Measurements from ENCODE around the gene PARP3.
"Not testable (repeated sequence)": the region's sequence is repeated elsewhere in the genome, so short reads cannot be mapped to it uniquely, and the experiment has no call there.

The PARP3 gene

DNA sequence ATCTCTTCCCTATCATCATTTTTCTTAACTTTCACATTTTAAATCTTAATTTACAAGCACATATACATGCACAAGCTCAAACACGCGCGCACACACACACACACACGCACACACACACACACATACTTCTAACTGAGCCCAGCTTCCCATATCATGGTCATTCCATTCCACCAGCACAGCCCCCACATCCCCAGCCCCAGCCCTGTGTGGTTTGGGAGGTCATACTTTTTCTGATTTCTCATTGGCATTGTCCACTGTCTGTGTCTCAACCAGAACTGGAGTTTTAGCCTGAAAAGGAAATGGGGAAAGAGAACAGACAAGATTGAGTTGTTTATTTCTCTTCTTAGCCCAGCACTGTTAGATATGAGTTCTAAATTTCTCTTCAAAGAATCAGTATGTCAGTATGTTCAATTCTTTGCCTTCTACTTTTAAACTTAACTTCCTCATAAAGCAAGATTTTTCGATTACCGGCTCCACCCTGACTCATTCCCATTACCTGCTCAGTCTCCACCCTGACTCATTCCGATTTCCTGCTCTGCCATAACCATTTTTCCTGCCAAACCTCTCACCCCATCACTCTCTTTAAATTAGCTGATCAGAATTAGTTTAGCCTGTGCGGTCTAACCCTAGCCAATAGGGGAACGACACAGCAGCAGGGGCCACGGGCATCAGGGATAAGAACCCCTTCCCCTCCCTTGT, 45.4 kb upstream of the PARP3 start:
- Histone ChIP-seq H3K9ac (ENCODE audit: low read depth, low read length) (no peak overlapping the region), H3K4me2 (ENCODE audit: insufficient read depth, low read length) (no peak overlapping the region), H3K27ac (ENCODE audit: low read length) (no peak overlapping the region), H3K4me3 (ENCODE audit: low read depth in 1 of 2, low read length in 2 of 2) (no peak overlapping the region), H2AFZ (ENCODE audit: low read depth, low read length) (no peak overlapping the region), H3K4me1 (ENCODE audit: insufficient read depth, low read length) (peaks cover 13% of the 10 kb centered on the region), H4K20me1 (ENCODE audit: insufficient read depth, low read length) (no peaks in the 10 kb centered on the region), H3K79me2 (ENCODE audit: insufficient read depth, low read length) (no peaks in the 10 kb centered on the region), H3K36me3 (ENCODE audit: insufficient read depth, low read length) (no peaks in the 10 kb centered on the region), H3K9me3 (ENCODE audit: insufficient read depth, low read length, severe bottlenecking) (no peaks in the 10 kb centered on the region), H3K27me3 (ENCODE audit: insufficient read depth, low read length, poor library complexity) (no peaks in the 10 kb centered on the region)
- DNase-seq: no peak
- no peak for ATAC-seq (ENCODE audit: insufficient read depth, low read depth)
- TF ChIP-seq CTCF (IDR thresholded peaks at IDR 0.05; ENCODE audit: borderline replicate concordance, extremely low read depth, low read length, poor library complexity, severe bottlenecking): no peak
- TF ChIP-seq EZH2 (IDR thresholded peaks at IDR 0.05; ENCODE audit: borderline replicate concordance, low read depth, low read length, severe bottlenecking): no peak

- DNase-seq: no peak
- H3K79me2 ChIP-seq (ENCODE audit: insufficient read depth, low read length): no peaks in the 10 kb centered on the region
- H3K9me3 ChIP-seq (ENCODE audit: insufficient read depth, low read length, severe bottlenecking): no peaks in the 10 kb centered on the region
- TF ChIP-seq EZH2 (IDR thresholded peaks at IDR 0.05; ENCODE audit: borderline replicate concordance, low read depth, low read length, severe bottlenecking): no peak
- TF ChIP-seq CTCF (IDR thresholded peaks at IDR 0.05; ENCODE audit: borderline replicate concordance, extremely low read depth, low read length, poor library complexity, severe bottlenecking): no peak
- no peaks in the 10 kb centered on the region for H4K20me1 ChIP-seq (ENCODE audit: insufficient read depth, low read length)
- no peak overlapping the region for H3K9ac ChIP-seq (ENCODE audit: low read depth, low read length)
- H3K27me3 ChIP-seq (ENCODE audit: insufficient read depth, low read length, poor library complexity): no peaks in the 10 kb centered on the region
- peaks cover 6% of the 10 kb centered on the region for H3K4me1 ChIP-seq (ENCODE audit: insufficient read depth, low read length)
- no peak overlapping the region for H3K4me3 ChIP-seq (ENCODE audit: low read depth in 1 of 2, low read length in 2 of 2)
- H3K36me3 ChIP-seq (ENCODE audit: insufficient read depth, low read length): no peaks in the 10 kb centered on the region
- H3K4me2 ChIP-seq (ENCODE audit: insufficient read depth, low read length): no peak overlapping the region
- no peak overlapping the region for H3K27ac ChIP-seq (ENCODE audit: low read length)
- H2AFZ ChIP-seq (ENCODE audit: low read depth, low read length): no peak overlapping the region
- ATAC-seq (ENCODE audit: insufficient read depth, low read depth): no peak
Observed at GRCh38 chr3:51897391-51897790, 44.8 kb upstream of the PARP3 start.

DNA sequence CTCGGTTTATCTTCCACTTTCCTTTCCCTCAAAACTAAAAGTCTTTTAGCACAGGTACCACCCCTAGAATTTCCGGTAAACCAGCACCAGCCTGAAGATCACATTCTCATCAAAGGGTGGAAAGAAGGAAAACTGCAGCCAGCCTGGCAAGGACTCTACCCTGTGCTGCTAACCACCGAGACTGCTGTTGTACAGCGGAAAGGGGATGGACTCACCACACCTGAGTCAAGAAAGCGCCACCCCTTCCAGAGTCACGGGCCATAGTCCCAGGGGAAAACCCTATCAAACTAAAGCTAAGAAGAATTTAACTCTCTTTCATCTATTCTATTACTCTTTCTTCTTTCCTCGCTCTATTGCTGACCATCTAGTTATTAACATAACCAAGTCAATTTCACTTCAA, 42.1 kb upstream of the PARP3 start:
- not testable (repeated sequence) for DNase-seq; ATAC-seq (ENCODE audit: insufficient read depth, low read depth); H2AFZ ChIP-seq (ENCODE audit: low read depth, low read length); H3K4me3 ChIP-seq (ENCODE audit: low read depth in 1 of 2, low read length in 2 of 2); H3K79me2 ChIP-seq (ENCODE audit: insufficient read depth, low read length); H3K9ac ChIP-seq (ENCODE audit: low read depth, low read length); H3K9me3 ChIP-seq (ENCODE audit: insufficient read depth, low read length, severe bottlenecking); H3K27me3 ChIP-seq (ENCODE audit: insufficient read depth, low read length, poor library complexity); H3K27ac ChIP-seq (ENCODE audit: low read length); H4K20me1 ChIP-seq (ENCODE audit: insufficient read depth, low read length); H3K36me3 ChIP-seq (ENCODE audit: insufficient read depth, low read length); H3K4me1 ChIP-seq (ENCODE audit: insufficient read depth, low read length); H3K4me2 ChIP-seq (ENCODE audit: insufficient read depth, low read length)

DNA sequence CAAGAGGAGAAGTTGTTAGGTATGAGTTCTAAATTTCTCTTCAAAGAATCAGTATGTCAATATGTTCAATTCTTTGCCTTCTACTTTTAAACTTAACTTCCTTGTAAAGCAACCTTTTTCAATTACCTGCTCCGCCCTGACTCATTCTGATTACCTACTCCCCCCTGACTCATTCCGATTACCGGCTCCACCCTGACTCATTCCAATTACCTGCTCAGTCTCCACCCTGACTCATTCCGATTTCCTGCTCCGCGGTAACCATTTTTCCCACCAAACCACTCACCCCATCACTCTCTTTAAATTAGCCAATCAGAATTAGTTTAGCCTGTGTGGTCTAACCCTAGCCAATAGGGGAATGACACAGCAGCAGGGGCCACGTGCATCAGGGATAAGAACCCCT, 39.8 kb upstream of the PARP3 start:
- H3K4me3 ChIP-seq (ENCODE audit: low read depth in 1 of 2, low read length in 2 of 2); H3K4me1 ChIP-seq (ENCODE audit: insufficient read depth, low read length); H4K20me1 ChIP-seq (ENCODE audit: insufficient read depth, low read length); H3K9ac ChIP-seq (ENCODE audit: low read depth, low read length); H3K9me3 ChIP-seq (ENCODE audit: insufficient read depth, low read length, severe bottlenecking); H3K27ac ChIP-seq (ENCODE audit: low read length); H3K79me2 ChIP-seq (ENCODE audit: insufficient read depth, low read length); ATAC-seq (ENCODE audit: insufficient read depth, low read depth); H3K36me3 ChIP-seq (ENCODE audit: insufficient read depth, low read length); DNase-seq; H3K4me2 ChIP-seq (ENCODE audit: insufficient read depth, low read length); H3K27me3 ChIP-seq (ENCODE audit: insufficient read depth, low read length, poor library complexity); H2AFZ ChIP-seq (ENCODE audit: low read depth, low read length): not testable (repeated sequence)
